Transverse colon (tissue), 4 donors: ENCODE measurements around the gene MAGI2. TPM values are rescaled to one million over a fixed set of nuclear protein-coding genes. Genes with fewer than 3 reads are reported as not detected.

ENCODE experiments used
- DNase-seq: peaks from one replicate; pipeline ENCODE4 v3.0.0-alpha.2; 2019
- H3K27ac ChIP-seq, 4 donors: fragments of 200-600 bp; sonication (generic); 2 replicates each; pipeline ENCODE4 v1.5.1; 2016 to 2018; ENCODE audit warnings: inconsistent platforms in 4 of 4
- H3K27me3 ChIP-seq: fragments of 200-600 bp; sonication (generic); 2 replicates; pipeline ENCODE4 v1.5.1; 2017; ENCODE audit warnings: inconsistent platforms
- H3K36me3 ChIP-seq, 4 donors: fragments of 200-600 bp; sonication (generic); 2 replicates each; pipeline ENCODE4 v1.5.1; 2017 to 2019; ENCODE audit warnings: inconsistent platforms in 4 of 4
- H3K4me1 ChIP-seq, 4 donors: fragments of 200-600 bp; sonication (generic); 2 replicates each; pipeline ENCODE4 v1.5.1; 2017 to 2020; ENCODE audit warnings: inconsistent platforms in 4 of 4
- H3K4me3 ChIP-seq, 4 donors: fragments of 200-600 bp; sonication (generic); 1 replicate in 1 of 4; 2 replicates in 3 of 4; pipeline versions ENCODE4 v1.5.1 to v1.6.1; 2017 to 2019; ENCODE audit warnings: inconsistent platforms in 4 of 4
- H3K9me3 ChIP-seq, 2 donors: fragments of 200-600 bp; sonication (generic); 2 replicates each; pipeline ENCODE4 v1.5.1; 2017 to 2019; ENCODE audit warnings: inconsistent platforms in 2 of 2
- CTCF ChIP-seq, 5 experiments: fragments of 200-600 bp in 3 of 5; fragments of 450-650 bp in 2 of 5; sonication (generic) in 3 of 5; IDR thresholded peaks; 1 replicate in 2 of 5; 2 replicates in 3 of 5; pipeline ENCODE4 v1.5.1; 2016 to 2017; ENCODE audit warnings: antibody characterized with exemption in 5 of 5, inconsistent platforms in 3 of 5, mild to moderate bottlenecking in 2 of 5, moderate library complexity in 1 of 5
- EP300 ChIP-seq: sonication (generic); formaldehyde crosslinking; IDR thresholded peaks from one replicate; pipeline ENCODE4 v1.6.1; 2017; ENCODE audit warnings: antibody characterized with exemption, low read depth
- POLR2A ChIP-seq: fragments of 450-650 bp; IDR thresholded peaks from one replicate; pipeline ENCODE4 v1.6.1; 2016; ENCODE audit warnings: antibody characterized with exemption, mild to moderate bottlenecking, moderate library complexity
- POLR2AphosphoS5 ChIP-seq, 3 donors: sonication (generic); formaldehyde crosslinking; IDR thresholded peaks; one replicate each; pipeline ENCODE4 v1.6.1; 2016; ENCODE audit warnings: antibody characterized with exemption in 3 of 3
- WGBS, 2 donors: methylation state at CpG; one replicate each; pipeline ENCODE4 v1.1.5; 2018; ENCODE audit warnings: low coverage in 1 of 2; 5-methylcytosine and 5-hydroxymethylcytosine counted together
- in situ Hi-C, 4 donors: fragments of 200-750 bp; cut with MboI; loops; one replicate each; pipeline versions ENCODE4 v1.15.0 to v1.15.1; 2017; ENCODE audit warnings: low sequenced_read_pairs in 3 of 4, low pct_ligation_motif_present in 1 of 4, low pct_unique_long_range_greater_than_20kb in 1 of 4
- intact Hi-C: fragments of 100-400 bp; cut with DNase I; formaldehyde crosslinking; loops from one replicate; pipeline ENCODE4 v1.15.1; 2023; ENCODE audit warnings: low total_unique reads
- total RNA-seq, 4 donors: library from RNA; depleted of rRNA; stranded (reverse); fragments of >200 nt; gene quantifications; one replicate each; pipeline ENCODE4 v1.1.0, GENCODE V29; 2016

MAGI2 gene
- total RNA-seq, 4 donors from 2014 or later: 1.6 to 9.7 (median 4.1) TPM

GRCh38 chr7:78779788-78780187 lies 673.7 kb downstream of the MAGI2 start:
- Histone ChIP-seq H3K27ac (no peak overlapping the region), H3K27me3 (no peaks in the 10 kb centered on the region), H3K36me3 (no peaks in the 10 kb centered on the region), H3K9me3 (no peaks in the 10 kb centered on the region), H3K4me1 (no peaks in the 10 kb centered on the region), H3K4me3 (no peak overlapping the region)
- WGBS, 2 donors: 92 to 96% methylated on average over 2 of the region's 2 CpGs
- in situ Hi-C loops: no loop called here
- no peak for TF ChIP-seq EP300
- no peak for DNase-seq
- intact Hi-C loops: no loop called here

GRCh38 chr7:78777829-78778228 lies 675.6 kb downstream of the MAGI2 start:
- TF ChIP-seq POLR2AphosphoS5 (IDR thresholded peaks at IDR 0.05) (no peak), POLR2A (no peak), EP300 (no peak), CTCF (IDR thresholded peaks at IDR 0.05) (no peak)
- no peak for DNase-seq

GRCh38 chr7:78770422-78771410 lies 682.8 kb downstream of the MAGI2 start:
- intact Hi-C loops: no loop called here
- TF ChIP-seq CTCF (IDR thresholded peaks at IDR 0.05) (no peak), EP300 (no peak)
- peak overlapping the region in 1 of 4 donors; percentile 20 for H3K4me3 ChIP-seq
- no peak for DNase-seq
- in situ Hi-C loops: no loop called here
- H3K9me3 ChIP-seq: no peaks in the 10 kb centered on the region
- no peaks in the 10 kb centered on the region for H3K36me3 ChIP-seq
- no peak overlapping the region for H3K27ac ChIP-seq
- H3K27me3 ChIP-seq: no peaks in the 10 kb centered on the region
- 8 to 13% methylated on average over 13 to 16 of the region's 16 CpGs for WGBS, 2 donors
- peaks cover 0 to 9% (median 0%) of the 10 kb centered on the region in 4 donors for H3K4me1 ChIP-seq

More at GRCh38 chr7:78777829-78778228, 675.6 kb downstream of the MAGI2 start:
- Histone ChIP-seq H3K9me3 (no peaks in the 10 kb centered on the region), H3K27me3 (no peaks in the 10 kb centered on the region), H3K27ac (no peak overlapping the region), H3K36me3 (no peaks in the 10 kb centered on the region), H3K4me3 (no peak overlapping the region), H3K4me1 (no peaks in the 10 kb centered on the region)
- intact Hi-C loops: no loop called here
- in situ Hi-C loops: no loop called here
- WGBS, 2 donors: 84 to 95% methylated on average over 2 of the region's 2 CpGs

- intact Hi-C loops: no loop called here
- H3K4me3 ChIP-seq: peak overlapping the region in 3 of 4 donors; percentile 1 to 4 (median 4)
Measured at GRCh38 chr7:78769481-78770101, 683.9 kb downstream of the MAGI2 start.

More at GRCh38 chr7:78769481-78770101, 683.9 kb downstream of the MAGI2 start:
- TF ChIP-seq POLR2A (no peak), CTCF (IDR thresholded peaks at IDR 0.05) (no peak), EP300 (no peak), POLR2AphosphoS5 (IDR thresholded peaks at IDR 0.05) (no peak)
- H3K36me3 ChIP-seq: no peaks in the 10 kb centered on the region
- 13 to 17% methylated on average over 3 to 12 of the region's 12 CpGs for WGBS, 2 donors
- no peaks in the 10 kb centered on the region for H3K27me3 ChIP-seq
- DNase-seq: no peak
- no peaks in the 10 kb centered on the region for H3K9me3 ChIP-seq
- H3K4me1 ChIP-seq: peaks cover 0 to 9% (median 0%) of the 10 kb centered on the region in 4 donors
- H3K27ac ChIP-seq: no peak overlapping the region
- in situ Hi-C loops: no loop called here
